ENCODE results near the gene TMEFF1. TPM values are rescaled to one million over a fixed set of nuclear protein-coding genes. Genes with fewer than 3 reads are reported as not detected.

TMEFF1 gene
- total and polyA plus RNA-seq, 12 donors: 0.14 to 1.8 (median 0.24) TPM; not detected in 8

DNA sequence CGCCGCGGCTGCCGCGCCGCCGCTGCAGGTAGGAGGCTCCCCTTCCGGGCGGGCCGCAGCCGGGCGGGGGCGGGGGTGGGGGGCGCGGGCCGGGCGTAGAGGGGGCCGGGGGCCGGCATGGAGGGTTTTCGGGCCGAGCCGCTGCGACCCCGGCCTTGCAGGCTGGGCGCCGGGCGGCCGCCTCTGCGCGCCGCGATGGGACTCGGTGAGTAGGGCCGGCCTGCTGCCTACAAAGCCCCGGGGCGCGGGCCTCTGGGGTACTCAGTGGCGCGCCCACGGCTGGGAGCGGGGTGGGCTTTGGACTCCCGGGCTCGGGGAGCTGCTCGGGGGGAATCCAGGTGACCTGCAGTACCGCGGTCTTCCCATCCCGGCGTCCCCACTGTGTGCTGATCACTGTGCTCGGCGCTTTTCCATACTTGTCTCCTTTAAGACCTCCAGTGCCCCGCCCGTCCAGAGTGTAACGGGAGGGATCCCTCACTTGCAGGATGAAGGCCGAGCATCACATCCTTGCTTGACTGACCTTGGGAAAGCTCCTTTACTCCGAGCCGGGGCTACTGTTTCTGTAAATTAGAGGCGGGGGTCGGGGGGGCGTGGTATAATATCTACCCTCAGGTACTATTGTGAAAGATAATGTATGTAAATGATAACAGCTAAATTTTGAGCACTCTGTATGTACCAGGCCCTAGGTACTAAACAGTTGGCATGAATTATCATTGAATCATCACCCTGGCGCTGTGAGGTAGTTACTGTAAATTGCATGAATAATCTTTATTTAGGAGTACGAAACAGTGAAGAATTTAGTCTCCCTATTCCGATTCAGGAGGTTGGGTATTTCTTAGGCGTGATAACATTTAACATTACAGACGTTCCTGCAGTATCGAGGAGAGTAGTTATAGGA, 45.3 kb upstream of the TMEFF1 start:
- DNase-seq: peak; percentile 50 to 76 (median 62)
- Histone ChIP-seq H3K36me3 (replicated peaks in 1 of 2) (no peaks in the 10 kb centered on the region), H3K27me3 (no peaks in the 10 kb centered on the region), H3K27ac (peak overlapping the region; percentile 48 to 97 (median 89)), H3K4me1 (replicated peaks in 1 of 2) (peaks cover 20 to 32% of the 10 kb centered on the region in 2 donors), H3K4me3 (peak overlapping the region in 3 of 4 donors; percentile 16 to 85 (median 63)), H3K9me3 (replicated peaks in 1 of 3) (no peaks in the 10 kb centered on the region)
- WGBS, 4 donors: 5 to 20% (median 11%) methylated on average over 12 to 59 of the region's 65 CpGs
- intact Hi-C loops (cut with DNase I): loop anchor here (5.0 to 10.0 kb wide), 2 partner anchors 73 to 75 kb away; partner anchors contain the start of gene TEX10 (in 2 of the 2)
- peak in 1 of 2 donors; percentile 51 for TF ChIP-seq POLR2A (IDR thresholded peaks at IDR 0.05)
- TF ChIP-seq, protein P1, sequence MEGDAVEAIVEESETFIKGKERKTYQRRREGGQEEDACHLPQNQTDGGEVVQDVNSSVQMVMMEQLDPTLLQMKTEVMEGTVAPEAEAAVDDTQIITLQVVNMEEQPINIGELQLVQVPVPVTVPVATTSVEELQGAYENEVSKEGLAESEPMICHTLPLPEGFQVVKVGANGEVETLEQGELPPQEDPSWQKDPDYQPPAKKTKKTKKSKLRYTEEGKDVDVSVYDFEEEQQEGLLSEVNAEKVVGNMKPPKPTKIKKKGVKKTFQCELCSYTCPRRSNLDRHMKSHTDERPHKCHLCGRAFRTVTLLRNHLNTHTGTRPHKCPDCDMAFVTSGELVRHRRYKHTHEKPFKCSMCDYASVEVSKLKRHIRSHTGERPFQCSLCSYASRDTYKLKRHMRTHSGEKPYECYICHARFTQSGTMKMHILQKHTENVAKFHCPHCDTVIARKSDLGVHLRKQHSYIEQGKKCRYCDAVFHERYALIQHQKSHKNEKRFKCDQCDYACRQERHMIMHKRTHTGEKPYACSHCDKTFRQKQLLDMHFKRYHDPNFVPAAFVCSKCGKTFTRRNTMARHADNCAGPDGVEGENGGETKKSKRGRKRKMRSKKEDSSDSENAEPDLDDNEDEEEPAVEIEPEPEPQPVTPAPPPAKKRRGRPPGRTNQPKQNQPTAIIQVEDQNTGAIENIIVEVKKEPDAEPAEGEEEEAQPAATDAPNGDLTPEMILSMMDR (IDR thresholded peaks at IDR 0.05): no peak

- H3K4me3 ChIP-seq: no peak overlapping the region
- no peaks in the 10 kb centered on the region for H3K9me3 ChIP-seq (replicated peaks in 1 of 3)
- DNase-seq: peak; percentile 44 to 82 (median 70)
- WGBS, 4 donors: 50 to 56% (median 52%) methylated on average over 9 of the region's 9 CpGs
- intact Hi-C loops (cut with DNase I): loop anchor here (5.0 to 10.0 kb wide), 2 partner anchors 74 to 77 kb away; partner anchors contain the start of gene TEX10 (in 2 of the 2)
- TF ChIP-seq, protein P1 (IDR thresholded peaks at IDR 0.05): no peak
- peak in 1 of 2 donors; percentile 80 for TF ChIP-seq POLR2A (IDR thresholded peaks at IDR 0.05)
- H3K36me3 ChIP-seq (replicated peaks in 1 of 2): no peaks in the 10 kb centered on the region
- H3K27me3 ChIP-seq: no peaks in the 10 kb centered on the region
- H3K4me1 ChIP-seq (replicated peaks in 1 of 2): peaks cover 20 to 32% of the 10 kb centered on the region in 2 donors
- peak overlapping the region in 4 of 5 donors; percentile 51 to 97 (median 88) for H3K27ac ChIP-seq
Measured at GRCh38 chr9:100428871-100429654, 43.9 kb upstream of the TMEFF1 start.

GRCh38 chr9:100430286-100430940, 42.5 kb upstream of the TMEFF1 start:
- Histone ChIP-seq H3K4me3 (no peak overlapping the region), H3K4me1 (replicated peaks in 1 of 2) (peaks cover 20 to 32% of the 10 kb centered on the region in 2 donors), H3K27ac (no peak overlapping the region), H3K27me3 (no peaks in the 10 kb centered on the region), H3K36me3 (replicated peaks in 1 of 2) (no peaks in the 10 kb centered on the region), H3K9me3 (replicated peaks in 1 of 3) (no peaks in the 10 kb centered on the region)
- intact Hi-C loops (cut with DNase I): no loop called here
- no peak for TF ChIP-seq POLR2A (IDR thresholded peaks at IDR 0.05)
- TF ChIP-seq, protein P1 (IDR thresholded peaks at IDR 0.05): no peak
- peak in 1 of 7 donors; percentile 4 for DNase-seq
- WGBS, 4 donors: 92 to 95% (median 94%) methylated on average over 5 of the region's 5 CpGs
